Choroid plexus epithelial cell (primary cell): Measurements from ENCODE around the gene IFT88.

Experiments
- DNase-seq: peaks from one replicate; pipeline ENCODE4 v3.0.0-alpha.2; 2010; ENCODE audit warnings: low read depth
- H3K4me3 ChIP-seq: 2 replicates; pipeline ENCODE4 v1.5.1; 2011; ENCODE audit warnings: low read depth, mild to moderate bottlenecking, control low read depth, low read length, moderate library complexity
- CTCF ChIP-seq: conservative IDR thresholded peaks from 2 replicates; pipeline ENCODE4 v1.5.1; 2011; ENCODE audit warnings: low read depth, mild to moderate bottlenecking, control low read depth, inconsistent platforms, low read length, moderate library complexity

Gene IFT88

GRCh38 chr13:20664351-20664750, 97.4 kb downstream of the IFT88 start:
- no peak for TF ChIP-seq CTCF
- DNase-seq, result no peak

GRCh38 chr13:20666948-20667347, 100.0 kb downstream of the IFT88 start:
- no peak for DNase-seq
- no peak overlapping the region for H3K4me3 ChIP-seq
- TF ChIP-seq CTCF, result no peak

More at GRCh38 chr13:20664351-20664750, 97.4 kb downstream of the IFT88 start:
- H3K4me3 ChIP-seq, result no peak overlapping the region

- no peak overlapping the region for H3K4me3 ChIP-seq
- no peak for DNase-seq
- no peak for TF ChIP-seq CTCF
These were observed 101.0 kb downstream of the IFT88 start for GRCh38 chr13:20667857-20668437.

GRCh38 chr13:20669162-20669561, 102.2 kb downstream of the IFT88 start:
- DNase-seq, result no peak
- no peak overlapping the region for H3K4me3 ChIP-seq
- TF ChIP-seq CTCF, result no peak

GRCh38 chr13:20671789-20672188, 104.8 kb downstream of the IFT88 start:
- no peak for DNase-seq
- no peak overlapping the region for H3K4me3 ChIP-seq
- TF ChIP-seq CTCF, result no peak

GRCh38 chr13:20672772-20673171, 105.8 kb downstream of the IFT88 start:
- no peak overlapping the region for H3K4me3 ChIP-seq
- DNase-seq, result peak; percentile 79
- TF ChIP-seq CTCF, result no peak

GRCh38 chr13:20673715-20674114, 106.8 kb downstream of the IFT88 start:
- TF ChIP-seq CTCF, result no peak
- H3K4me3 ChIP-seq, result no peak overlapping the region
- no peak for DNase-seq
